Coronary artery (tissue), 2 donors: ENCODE results near the gene PKIB.

Experiments used
- DNase-seq: peaks from one replicate; pipeline ENCODE4 v3.0.0-alpha.2; 2017; ENCODE audit warnings: low spot score
- H3K27ac ChIP-seq, 2 donors: fragments of 200-600 bp; sonication (generic); one replicate each; pipeline ENCODE4 v1.5.1; 2016 to 2019
- H3K4me3 ChIP-seq: fragments of 200-600 bp; sonication (generic); 2 replicates; pipeline ENCODE4 v1.5.1; 2016; ENCODE audit warnings: mild to moderate bottlenecking, moderate library complexity
- TF ChIP-seq, protein P1 (sequence below): fragments of 200-600 bp; sonication (generic); IDR thresholded peaks from one replicate; pipeline ENCODE4 v1.5.1; 2019; ENCODE audit warnings: antibody characterized with exemption

The PKIB gene

DNA sequence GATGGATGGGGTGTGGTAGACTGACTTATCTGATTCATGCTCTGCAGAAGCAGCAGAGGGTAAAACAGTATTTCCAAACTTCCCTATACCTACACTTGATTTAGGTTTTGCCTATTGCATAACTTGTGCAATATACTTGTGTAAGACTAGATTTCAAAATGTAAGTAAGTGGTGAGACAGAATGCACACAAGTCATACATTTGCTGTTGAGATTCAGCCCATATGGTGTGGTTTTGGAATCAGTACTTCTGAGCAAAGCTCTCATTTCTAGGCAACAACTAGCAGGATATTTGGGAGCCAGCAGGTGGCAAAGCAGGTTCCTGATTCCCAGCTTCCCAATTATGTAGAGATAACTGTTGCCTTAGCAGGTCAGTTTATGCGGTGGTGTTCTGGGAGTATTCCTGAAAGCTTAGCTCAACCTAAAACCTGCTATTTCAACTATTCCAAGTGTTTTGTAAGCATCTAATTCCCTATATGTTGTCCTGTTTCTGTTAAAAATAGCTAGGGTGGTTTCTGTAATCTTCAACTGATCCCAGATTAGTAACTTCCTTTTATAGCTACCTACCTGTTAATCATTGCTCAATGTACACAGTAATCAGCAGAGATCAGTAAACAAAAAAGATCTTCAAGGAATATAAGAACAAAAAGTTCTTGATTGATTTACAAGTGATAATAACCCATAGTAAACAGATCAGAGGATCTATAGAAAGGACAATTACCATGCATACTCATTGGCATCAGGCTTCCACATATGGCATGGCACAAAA lies 160.8 kb downstream of the PKIB start:
- Histone ChIP-seq H3K4me3 (no peak overlapping the region), H3K27ac (no peak overlapping the region)
- TF ChIP-seq, protein P1, sequence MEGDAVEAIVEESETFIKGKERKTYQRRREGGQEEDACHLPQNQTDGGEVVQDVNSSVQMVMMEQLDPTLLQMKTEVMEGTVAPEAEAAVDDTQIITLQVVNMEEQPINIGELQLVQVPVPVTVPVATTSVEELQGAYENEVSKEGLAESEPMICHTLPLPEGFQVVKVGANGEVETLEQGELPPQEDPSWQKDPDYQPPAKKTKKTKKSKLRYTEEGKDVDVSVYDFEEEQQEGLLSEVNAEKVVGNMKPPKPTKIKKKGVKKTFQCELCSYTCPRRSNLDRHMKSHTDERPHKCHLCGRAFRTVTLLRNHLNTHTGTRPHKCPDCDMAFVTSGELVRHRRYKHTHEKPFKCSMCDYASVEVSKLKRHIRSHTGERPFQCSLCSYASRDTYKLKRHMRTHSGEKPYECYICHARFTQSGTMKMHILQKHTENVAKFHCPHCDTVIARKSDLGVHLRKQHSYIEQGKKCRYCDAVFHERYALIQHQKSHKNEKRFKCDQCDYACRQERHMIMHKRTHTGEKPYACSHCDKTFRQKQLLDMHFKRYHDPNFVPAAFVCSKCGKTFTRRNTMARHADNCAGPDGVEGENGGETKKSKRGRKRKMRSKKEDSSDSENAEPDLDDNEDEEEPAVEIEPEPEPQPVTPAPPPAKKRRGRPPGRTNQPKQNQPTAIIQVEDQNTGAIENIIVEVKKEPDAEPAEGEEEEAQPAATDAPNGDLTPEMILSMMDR, result no peak
- no peak for DNase-seq

DNA sequence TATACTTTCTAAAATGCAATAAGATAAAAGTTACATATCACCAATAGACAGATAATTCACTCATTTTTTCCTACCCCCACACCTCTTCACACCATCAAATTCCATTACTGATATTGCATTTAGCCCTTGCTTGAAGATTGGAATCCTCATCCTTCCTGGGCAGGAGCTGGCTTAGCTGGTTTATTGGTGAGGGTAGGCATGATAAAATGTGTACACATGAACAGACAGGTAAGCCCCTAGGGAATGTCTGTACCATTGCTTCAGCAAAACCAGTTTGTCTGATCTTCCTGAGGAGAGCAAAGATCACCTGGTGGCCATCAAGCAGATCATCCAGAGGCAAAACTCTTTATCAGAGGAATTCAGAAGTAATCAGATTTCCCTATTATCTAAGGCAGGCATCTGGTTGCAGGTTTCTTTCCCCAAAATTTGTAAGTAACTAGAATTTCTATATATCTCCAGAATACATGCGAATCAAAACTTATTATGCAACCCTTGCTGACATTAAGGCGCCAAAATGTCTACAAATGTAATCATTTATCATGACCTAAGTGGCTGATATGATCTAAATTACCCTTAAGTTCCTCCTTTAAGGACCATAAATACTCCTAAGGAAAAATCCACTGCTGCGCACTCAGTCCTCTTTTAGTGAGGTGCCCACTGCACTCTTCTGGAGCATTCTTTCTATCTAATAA lies 162.7 kb downstream of the PKIB start:
- H3K4me3 ChIP-seq, result no peak overlapping the region

More for the DNA sequence above, 162.7 kb downstream of the PKIB start:
- no peak for DNase-seq
- H3K27ac ChIP-seq, result no peak overlapping the region
- TF ChIP-seq, protein P1, result no peak
